HCT116 (cell line): ENCODE results near the gene SMYD3. TPM values are rescaled to one million over a fixed set of nuclear protein-coding genes. Genes with fewer than 3 reads are reported as not detected.

ENCODE experiments used
- ATAC-seq: fragments of 200-7000 bp; cut with Tn5 transposase; 2 replicates; pipeline ENCODE4 v1.9.1; 2020; ENCODE audit warnings: mild to moderate bottlenecking, moderate library complexity
- BruUV-seq: library from RNA; stranded (reverse); fragments of 400-500 nt; replicated peaks from 2 replicates; lab custom pipeline; 2021; lab: Mats Ljungman, UMichigan
- CTCF ChIA-PET: fragments of 300-600 bp; sonication (Branson Sonifier 250); formaldehyde crosslinking; loops from one replicate; lab custom pipeline; 2021; ENCODE audit warnings: antibody characterized with exemption; lab: Charles Lee
- POLR2A ChIA-PET: fragments of 300-600, 350-600 bp; sonication (Branson Sonifier 250); formaldehyde crosslinking; loops from one replicate; lab custom pipeline; 2021; ENCODE audit warnings: antibody characterized with exemption; lab: Charles Lee
- RAD21 ChIA-PET, 2 experiments: fragments of 300-600 bp; sonication (Branson Sonifier 250); formaldehyde crosslinking; loops; one replicate each; lab custom pipeline; 2023; ENCODE audit warnings: low total read pairs in 2 of 2; ENCODE audit not compliant: uncharacterized antibody in 2 of 2, unreplicated experiment in 2 of 2, low non-redundant PET in 1 of 2; lab: Charles Lee
- DNase-seq: peaks from one replicate; pipeline ENCODE4 v3.0.0-alpha.2; 2010; ENCODE audit warnings: low read depth, low spot score
- H2AFZ ChIP-seq: fragments of 200-600 bp; shearing (Covaris generic), sonication (generic); 2 replicates; pipeline ENCODE4 v1.6.1; 2017; ENCODE audit warnings: low read depth, mixed run types, mixed read lengths, antibody characterized with exemption, low read length; ENCODE audit not compliant: poor library complexity, severe bottlenecking
- H3K27ac ChIP-seq: 2 replicates; pipeline ENCODE4 v1.5.1; 2012; ENCODE audit warnings: low read depth, low read length
- H3K27me3 ChIP-seq: fragments of 200-600 bp; sonication (generic); 2 replicates; pipeline ENCODE4 v1.6.1; 2016; ENCODE audit warnings: mixed run types, low read length, mixed read lengths; ENCODE audit not compliant: insufficient read depth
- H3K36me3 ChIP-seq, 2 experiments: fragments of 200-500 bp in 1 of 2; fragments of 200-600 bp in 1 of 2; sonication (Bioruptor generic) in 1 of 2; sonication (generic) in 1 of 2; 2 replicates each; pipeline versions ENCODE4 v1.5.1 to v1.6.1; 2014 to 2016; ENCODE audit warnings: low read length in 2 of 2, inconsistent platforms in 1 of 2, mixed read lengths in 1 of 2, mixed run types in 1 of 2; ENCODE audit not compliant: insufficient read depth in 2 of 2, control insufficient read depth in 1 of 2
- H3K4me1 ChIP-seq, 2 experiments: fragments of 200-600 bp in 1 of 2; sonication (generic) in 1 of 2; 2 replicates each; pipeline versions ENCODE4 v1.5.1 to v1.6.1; 2012 to 2017; ENCODE audit warnings: low read length in 2 of 2, inconsistent platforms in 1 of 2, mild to moderate bottlenecking in 1 of 2, mixed read lengths in 1 of 2, mixed run types in 1 of 2, moderate library complexity in 1 of 2; ENCODE audit not compliant: insufficient read depth in 2 of 2, control insufficient read depth in 1 of 2
- H3K4me2 ChIP-seq: fragments of 200-600 bp; sonication (generic); 2 replicates; pipeline ENCODE4 v1.6.1; 2017; ENCODE audit warnings: mixed run types, low read length, mixed read lengths
- H3K4me3 ChIP-seq, 2 experiments: fragments of 200-600 bp in 1 of 2; sonication (generic) in 1 of 2; replicated peaks in 1 of 2; 2 replicates each; pipeline ENCODE4 v1.5.1; 2011 to 2016; ENCODE audit warnings: low read length in 2 of 2, control low read depth in 1 of 2, low read depth in 1 of 2, mild to moderate bottlenecking in 1 of 2, mixed read lengths in 1 of 2, mixed run types in 1 of 2
- H3K79me2 ChIP-seq: fragments of 200-600 bp; sonication (generic); 2 replicates; pipeline ENCODE4 v1.6.1; 2017; ENCODE audit warnings: mild to moderate bottlenecking, mixed run types, low read length, moderate library complexity, mixed read lengths; ENCODE audit not compliant: insufficient read depth
- H3K9ac ChIP-seq: fragments of 200-600 bp; sonication (generic); 2 replicates; pipeline ENCODE4 v1.6.1; 2016; ENCODE audit warnings: low read length, mixed read lengths
- H3K9me2 ChIP-seq: fragments of 200-600 bp; sonication (generic), shearing (Covaris generic); 2 replicates; pipeline ENCODE4 v1.6.1; 2017; ENCODE audit warnings: mixed run types, mild to moderate bottlenecking, moderate library complexity; ENCODE audit not compliant: insufficient read depth
- H3K9me3 ChIP-seq, 2 experiments: fragments of 200-500 bp in 1 of 2; fragments of 200-600 bp in 1 of 2; sonication (Bioruptor generic) in 1 of 2; sonication (generic) in 1 of 2; 2 replicates each; pipeline ENCODE4 v1.6.1; 2014 to 2017; ENCODE audit warnings: low read length in 2 of 2, mixed read lengths in 2 of 2, inconsistent platforms in 1 of 2, low read depth in 1 of 2, mild to moderate bottlenecking in 1 of 2, mixed run types in 1 of 2, moderate library complexity in 1 of 2; ENCODE audit not compliant: control insufficient read depth in 1 of 2, insufficient read depth in 1 of 2
- H4K20me1 ChIP-seq: fragments of 200-600 bp; sonication (generic), shearing (Covaris generic); 2 replicates; pipeline ENCODE4 v1.6.1; 2017; ENCODE audit warnings: mixed run types, mild to moderate bottlenecking, moderate library complexity; ENCODE audit not compliant: insufficient read depth
- CEBPB ChIP-seq: IDR thresholded peaks from 2 replicates; pipeline ENCODE4 v1.6.1; 2012; ENCODE audit warnings: low read depth
- CTCF ChIP-seq, 3 experiments: fragments of 200-600 bp in 1 of 3; sonication (generic) in 1 of 3; IDR thresholded peaks in 2 of 3; conservative IDR thresholded peaks in 1 of 3; 2 replicates each; pipeline ENCODE4 v1.5.1; 2012 to 2017; ENCODE audit warnings: low read depth in 2 of 3, low read length in 2 of 3, antibody characterized with exemption in 1 of 3, borderline replicate concordance in 1 of 3, control low read depth in 1 of 3, mild to moderate bottlenecking in 1 of 3, mixed read lengths in 1 of 3, mixed run types in 1 of 3, moderate library complexity in 1 of 3; ENCODE audit not compliant: insufficient read depth in 1 of 3
- EGR1 ChIP-seq: IDR thresholded peaks from 2 replicates; pipeline ENCODE4 v1.6.1; 2012; ENCODE audit warnings: low read depth
- ELF1 ChIP-seq: IDR thresholded peaks from 2 replicates; pipeline ENCODE4 v1.6.1; 2012; ENCODE audit warnings: low read depth, borderline replicate concordance
- JUND ChIP-seq: IDR thresholded peaks from 2 replicates; pipeline ENCODE4 v1.6.1; 2012
- POLR2A ChIP-seq: IDR thresholded peaks from 2 replicates; pipeline ENCODE4 v1.7.0; 2011; ENCODE audit warnings: borderline replicate concordance; ENCODE audit not compliant: insufficient read depth, insufficient read length; ENCODE audit errors: extremely low read depth
- POLR2AphosphoS5 ChIP-seq: IDR thresholded peaks from 2 replicates; pipeline ENCODE4 v1.6.1; 2011; ENCODE audit warnings: mild to moderate bottlenecking, low read depth, low read length, moderate library complexity
- REST ChIP-seq: IDR thresholded peaks from 2 replicates; pipeline ENCODE4 v1.6.1; 2012; ENCODE audit warnings: low read depth
- SIN3A ChIP-seq: IDR thresholded peaks from 2 replicates; pipeline ENCODE4 v1.6.1; 2012; ENCODE audit warnings: low read depth
- TCF7L2 ChIP-seq: IDR thresholded peaks from 2 replicates; pipeline ENCODE4 v1.7.0; 2011; ENCODE audit warnings: borderline replicate concordance, inconsistent platforms; ENCODE audit not compliant: insufficient read depth, insufficient read length; ENCODE audit errors: extremely low read depth
- YY1 ChIP-seq: IDR thresholded peaks from 2 replicates; pipeline ENCODE4 v1.6.1; 2011; ENCODE audit warnings: low read length, low read depth, moderate library complexity, mild to moderate bottlenecking; ENCODE audit not compliant: insufficient replicate concordance; ENCODE audit errors: extremely low read depth
- ZBTB33 ChIP-seq: IDR thresholded peaks from 2 replicates; pipeline ENCODE4 v1.6.1; 2011; ENCODE audit warnings: mild to moderate bottlenecking, low read length, moderate library complexity; ENCODE audit not compliant: insufficient replicate concordance; ENCODE audit errors: extremely low read depth
- ZFX ChIP-seq: fragments of 450-650 bp; IDR thresholded peaks from 2 replicates; pipeline ENCODE4 v1.6.1; 2017
- intact Hi-C: fragments of 100-400 bp; cut with micrococcal nuclease; formaldehyde crosslinking; loops from 2 replicates; pipeline ENCODE4 v1.10.0; 2022
- total RNA-seq: library from RNA; stranded (reverse); gene quantifications from one replicate; pipeline ENCODE4 v1.2.1, GENCODE V29; 2021; ENCODE audit not compliant: unreplicated experiment

Gene SMYD3
- total RNA-seq, 1 experiment from 2014 or later, result 33.6 TPM

GRCh38 chr1:246482805-246483568 is 24.1 kb downstream of the SMYD3 start:
- Histone ChIP-seq H3K9me2 (no peaks in the 10 kb centered on the region), H3K36me3 (no peaks in the 10 kb centered on the region), H3K9me3 (no peaks in the 10 kb centered on the region), H3K4me2 (no peak overlapping the region), H3K27me3 (no peaks in the 10 kb centered on the region), H3K4me3 (no peak overlapping the region), H2AFZ (no peak overlapping the region), H3K79me2 (0 out of 2 replicates have a peak, but pooled peaks cover 5% of the 10 kb centered on the region), H3K4me1 (no peaks in the 10 kb centered on the region), H3K27ac (no peak overlapping the region), H3K9ac (no peak overlapping the region), H4K20me1 (no peaks in the 10 kb centered on the region)
- ChIA-PET RAD21 (no interaction called here), CTCF (no interaction called here), POLR2A (no interaction called here)
- DNase-seq (no peak), ATAC-seq (no peak)
- intact Hi-C loops, result no loop called here
- no TSS peak for BruUV-seq
- TF ChIP-seq POLR2A, result no peak
- TF ChIP-seq CTCF (IDR thresholded peaks at IDR 0.05 in 2 of 3, conservative IDR thresholded peaks at IDR 0.05 in 1 of 3; ENCODE audit: borderline replicate concordance in 1 of 3, insufficient read depth in 1 of 3, low read depth in 2 of 3, low read length in 2 of 3), result no peak
- TF ChIP-seq YY1, result no peak
- no peak for TF ChIP-seq REST
- no peak for TF ChIP-seq ZFX
- no peak for TF ChIP-seq ZBTB33
- no peak for TF ChIP-seq CEBPB
- no peak for TF ChIP-seq ELF1
- TF ChIP-seq EGR1, result no peak
- TF ChIP-seq JUND, result no peak
- TF ChIP-seq TCF7L2, result no peak
- no peak for TF ChIP-seq POLR2AphosphoS5
- TF ChIP-seq SIN3A, result no peak
